Measurements from ENCODE around the gene CS.
A peak's percentile ranks its signal among the peaks of the same experiment; 100 is the strongest.

The CS gene

GRCh38 chr12:56256326-56256960 is 43.7 kb downstream of the CS start:
- TF ChIP-seq PATZ1 (CRISPR knock-in tag; IDR thresholded peaks at IDR 0.05; ENCODE audit: borderline replicate concordance): peak; percentile 95; the same call in 1 of the 2 replicates
- no peak for TF ChIP-seq CSDC2 (CRISPR knock-in tag; IDR thresholded peaks at IDR 0.05)
- no peak for TF ChIP-seq GLIS3 (CRISPR knock-in tag; IDR thresholded peaks at IDR 0.05)
- TF ChIP-seq PPARA (CRISPR knock-in tag; IDR thresholded peaks at IDR 0.05; ENCODE audit: borderline replicate concordance): no peak
- no peak for TF ChIP-seq RARB (CRISPR knock-in tag; IDR thresholded peaks at IDR 0.05)
- no peak for TF ChIP-seq POU6F1 (CRISPR knock-in tag; IDR thresholded peaks at IDR 0.05; ENCODE audit: borderline replicate concordance, low read depth)

GRCh38 chr12:56255671-56256070 is 44.5 kb downstream of the CS start:
- ATAC-seq: no peak
- TF ChIP-seq ESRRG (CRISPR knock-in tag; IDR thresholded peaks at IDR 0.05) (no peak), BACH2 (CRISPR knock-in tag; IDR thresholded peaks at IDR 0.05; ENCODE audit: borderline replicate concordance) (no peak), PATZ1 (CRISPR knock-in tag; IDR thresholded peaks at IDR 0.05; ENCODE audit: borderline replicate concordance) (no peak)

More at GRCh38 chr12:56256326-56256960, 43.7 kb downstream of the CS start:
- ATAC-seq: 0 out of 3 replicates have a peak, but pooled peaks have one; percentile 1

GRCh38 chr12:56253091-56253490 is 47.0 kb downstream of the CS start:
- ATAC-seq: no peak

More at GRCh38 chr12:56253091-56253490, 47.0 kb downstream of the CS start:
- TF ChIP-seq TSHZ2 (CRISPR knock-in tag; IDR thresholded peaks at IDR 0.05) (no peak), ZNF8 (CRISPR knock-in tag; IDR thresholded peaks at IDR 0.05) (no peak), TCF4 (CRISPR knock-in tag; IDR thresholded peaks at IDR 0.05; ENCODE audit: borderline replicate concordance) (no peak), SNAI2 (CRISPR knock-in tag; IDR thresholded peaks at IDR 0.05) (no peak), PATZ1 (CRISPR knock-in tag; IDR thresholded peaks at IDR 0.05; ENCODE audit: borderline replicate concordance) (no peak), ZNF70 (CRISPR knock-in tag; IDR thresholded peaks at IDR 0.05) (no peak), CSDC2 (CRISPR knock-in tag; IDR thresholded peaks at IDR 0.05) (no peak), ARNTL (CRISPR knock-in tag; IDR thresholded peaks at IDR 0.05; ENCODE audit: borderline replicate concordance, low read depth) (no peak)

Measured in SK-N-SH treated with all-trans-retinoic acid at 6 μM for 48 hours (cell line).